ENCODE data around the gene ZNF740. TPM values are rescaled to one million over a fixed set of nuclear protein-coding genes. Genes with fewer than 3 reads are reported as not detected.

ZNF740 gene
- total RNA-seq, 1 experiment from 2014 or later: 35.8 TPM

GRCh38 chr12:53147653-53148052 is 32.9 kb upstream of the ZNF740 start:
- H3K27me3 ChIP-seq (replicated peaks; ENCODE audit: control insufficient read depth, insufficient read depth, low read length): no peaks in the 10 kb centered on the region
- Mint-ChIP-seq H3K27me3 (ENCODE audit: insufficient read depth, unreplicated experiment) (no peaks in the 10 kb centered on the region), H3K36me3 (ENCODE audit: insufficient read depth, unreplicated experiment) (no peaks in the 10 kb centered on the region), H3K9me3 (ENCODE audit: unreplicated experiment) (no peaks in the 10 kb centered on the region), H3K27ac (ENCODE audit: unreplicated experiment) (no peak overlapping the region), H3K4me1 (ENCODE audit: low read depth, unreplicated experiment) (no peaks in the 10 kb centered on the region), H3K4me3 (ENCODE audit: unreplicated experiment) (no peak overlapping the region)
- no TSS peak for BruUV-seq (replicated peaks)
- no peaks in the 10 kb centered on the region for H3K36me3 ChIP-seq (ENCODE audit: control insufficient read depth, insufficient read depth, low read length)
- ChIA-PET CTCF (interaction anchor here (0.6 to 0.7 kb wide), 2 partner anchors 83 to 94 kb away, joined by 3 read pairs; no protein-coding TSS in a partner anchor), POLR2A (no interaction called here)
- no peak for TF ChIP-seq CTCF (IDR thresholded peaks at IDR 0.05; ENCODE audit: insufficient read depth in 1 of 2, low read depth in 1 of 2, low read length in 1 of 2, severe bottlenecking in 1 of 2, unreplicated experiment in 1 of 2)
- no peaks in the 10 kb centered on the region for H3K9me3 ChIP-seq
- intact Hi-C loops (cut with micrococcal nuclease; ENCODE audit: unreplicated experiment): no loop called here
- peaks cover 15% of the 10 kb centered on the region for H3K4me1 ChIP-seq
- no peak for DNase-seq
- H3K4me3 ChIP-seq (ENCODE audit: low read depth, low read length): no peak overlapping the region

- Mint-ChIP-seq H3K27me3 (ENCODE audit: insufficient read depth, unreplicated experiment) (no peaks in the 10 kb centered on the region), H3K27ac (ENCODE audit: unreplicated experiment) (no peak overlapping the region), H3K36me3 (ENCODE audit: insufficient read depth, unreplicated experiment) (no peaks in the 10 kb centered on the region), H3K4me1 (ENCODE audit: low read depth, unreplicated experiment) (no peaks in the 10 kb centered on the region), H3K9me3 (ENCODE audit: unreplicated experiment) (no peaks in the 10 kb centered on the region), H3K4me3 (ENCODE audit: unreplicated experiment) (no peak overlapping the region)
- Histone ChIP-seq H3K4me3 (ENCODE audit: low read depth, low read length) (no peak overlapping the region), H3K9me3 (no peaks in the 10 kb centered on the region), H3K36me3 (ENCODE audit: control insufficient read depth, insufficient read depth, low read length) (no peaks in the 10 kb centered on the region), H3K27me3 (replicated peaks; ENCODE audit: control insufficient read depth, insufficient read depth, low read length) (no peaks in the 10 kb centered on the region), H3K4me1 (no peaks in the 10 kb centered on the region)
- ChIA-PET POLR2A (no interaction called here), CTCF (no interaction called here)
- TF ChIP-seq CTCF (IDR thresholded peaks at IDR 0.05; ENCODE audit: insufficient read depth in 1 of 2, low read depth in 1 of 2, low read length in 1 of 2, severe bottlenecking in 1 of 2, unreplicated experiment in 1 of 2): no peak
- intact Hi-C loops (cut with micrococcal nuclease; ENCODE audit: unreplicated experiment): no loop called here
- no TSS peak for BruUV-seq (replicated peaks)
- no peak for DNase-seq
Observed at GRCh38 chr12:53151039-53151438, 29.5 kb upstream of the ZNF740 start.

- CTCF ChIA-PET: no interaction called here
- Mint-ChIP-seq H3K27ac (ENCODE audit: unreplicated experiment) (no peak overlapping the region), H3K4me3 (ENCODE audit: unreplicated experiment) (no peak overlapping the region), H3K36me3 (ENCODE audit: insufficient read depth, unreplicated experiment) (no peaks in the 10 kb centered on the region), H3K27me3 (ENCODE audit: insufficient read depth, unreplicated experiment) (no peaks in the 10 kb centered on the region), H3K4me1 (ENCODE audit: low read depth, unreplicated experiment) (no peaks in the 10 kb centered on the region), H3K9me3 (ENCODE audit: unreplicated experiment) (no peaks in the 10 kb centered on the region)
- TF ChIP-seq CTCF (IDR thresholded peaks at IDR 0.05; ENCODE audit: insufficient read depth in 1 of 2, low read depth in 1 of 2, low read length in 1 of 2, severe bottlenecking in 1 of 2, unreplicated experiment in 1 of 2): no peak
- BruUV-seq (replicated peaks): no TSS peak
- no peak for DNase-seq
- no peaks in the 10 kb centered on the region for H3K36me3 ChIP-seq (ENCODE audit: control insufficient read depth, insufficient read depth, low read length)
- POLR2A ChIA-PET: no interaction called here
- H3K27me3 ChIP-seq (replicated peaks; ENCODE audit: control insufficient read depth, insufficient read depth, low read length): no peaks in the 10 kb centered on the region
- intact Hi-C loops (cut with micrococcal nuclease; ENCODE audit: unreplicated experiment): no loop called here
- H3K9me3 ChIP-seq: no peaks in the 10 kb centered on the region
- no peaks in the 10 kb centered on the region for H3K4me1 ChIP-seq
- no peak overlapping the region for H3K4me3 ChIP-seq (ENCODE audit: low read depth, low read length)
Observed at GRCh38 chr12:53152390-53152789, 28.1 kb upstream of the ZNF740 start.
